GM12878 (cell line): ENCODE measurements around the gene UNC13D. TPM values are rescaled to one million over a fixed set of nuclear protein-coding genes. Genes with fewer than 3 reads are reported as not detected.
A peak's percentile ranks its signal among the peaks of the same experiment; 100 is the strongest.

Experiments used
- ATAC-seq: fragments of 200-7000 bp; cut with Tn5 transposase; 3 replicates; pipeline ENCODE4 v1.9.1; 2020; ENCODE audit warnings: mild to moderate bottlenecking, moderate library complexity
- BruUV-seq: library from RNA; stranded (reverse); fragments of 400-500 nt; replicated peaks from 2 replicates; lab custom pipeline; 2021; lab: Mats Ljungman, UMichigan
- CTCF ChIA-PET: fragments of 300-600 bp; sonication (Branson Sonifier 250); formaldehyde crosslinking; extraction: SDS; loops from one replicate; lab custom pipeline; 2021; ENCODE audit warnings: inconsistent platforms; lab: Yijun Ruan, JAX
- POLR2A ChIA-PET: fragments of 350-600 bp; formaldehyde crosslinking; extraction: SDS; loops from one replicate; lab custom pipeline; 2021; ENCODE audit warnings: inconsistent platforms; lab: Charles Lee
- RAD21 ChIA-PET: fragments of 300-600 bp; sonication (Branson Sonifier 250); formaldehyde crosslinking; loops from one replicate; lab custom pipeline; 2023; ENCODE audit warnings: antibody characterized with exemption; ENCODE audit not compliant: unreplicated experiment; lab: Charles Lee
- SMC1A ChIA-PET: fragments of 300-600 bp; sonication (Branson Sonifier 250); formaldehyde crosslinking; loops from one replicate; lab custom pipeline; 2023; ENCODE audit not compliant: unreplicated experiment, uncharacterized antibody; lab: Charles Lee
- DNase-seq: peaks from one replicate; pipeline ENCODE4 v3.0.0-alpha.2; 2011; ENCODE audit warnings: low read depth, low spot score
- FAIRE-seq: peaks from 3 replicates; lab custom pipeline; 2011; peaks lifted over from hg19 to GRCh38; lab: Jason Lieb, UNC
- H2AFZ ChIP-seq: 2 replicates; pipeline ENCODE4 v1.6.0; 2011; ENCODE audit warnings: low read depth, low read length, control low read depth; ENCODE audit not compliant: control insufficient read depth
- H3K27ac ChIP-seq: 2 replicates; pipeline ENCODE4 v1.5.1; 2011; ENCODE audit warnings: control low read depth; ENCODE audit not compliant: control insufficient read depth, insufficient read depth
- H3K27me3 ChIP-seq, 2 experiments: replicated peaks in 1 of 2; 2 replicates each; pipeline versions ENCODE4 v1.6.0 to v1.6.1; 2011; ENCODE audit warnings: low read length in 1 of 2; ENCODE audit not compliant: control insufficient read depth in 2 of 2, insufficient read depth in 2 of 2
- H3K36me3 ChIP-seq, 2 experiments: 2 replicates each; pipeline ENCODE4 v1.5.1; 2011; ENCODE audit warnings: low read length in 1 of 2; ENCODE audit not compliant: control insufficient read depth in 2 of 2, insufficient read depth in 2 of 2
- H3K4me1 ChIP-seq: 2 replicates; pipeline ENCODE4 v1.6.1; 2011; ENCODE audit warnings: mild to moderate bottlenecking, low read length, moderate library complexity, mixed read lengths; ENCODE audit not compliant: control insufficient read depth, insufficient read depth
- H3K4me2 ChIP-seq: 2 replicates; pipeline ENCODE4 v1.6.0; 2011; ENCODE audit warnings: control low read depth; ENCODE audit not compliant: control insufficient read depth, insufficient read depth
- H3K4me3 ChIP-seq: fragments of 200-600 bp; sonication (generic); 2 replicates; pipeline ENCODE4 v1.5.1; 2016
- H3K79me2 ChIP-seq: 2 replicates; pipeline ENCODE4 v1.6.0; 2011; ENCODE audit warnings: low read length; ENCODE audit not compliant: control insufficient read depth, insufficient read depth
- H3K9ac ChIP-seq: 2 replicates; pipeline ENCODE4 v1.8.0; 2011; ENCODE audit warnings: low read length, control low read depth, mixed read lengths; ENCODE audit not compliant: control insufficient read depth, insufficient read depth
- H3K9me3 ChIP-seq: replicated peaks from 3 replicates; pipeline ENCODE4 v1.5.1; 2011; ENCODE audit warnings: mild to moderate bottlenecking, low read length; ENCODE audit not compliant: control insufficient read depth, insufficient read depth
- H4K20me1 ChIP-seq: 2 replicates; pipeline ENCODE4 v1.6.0; 2011; ENCODE audit not compliant: control insufficient read depth, insufficient read depth
- EED ChIP-seq: sonication (generic); IDR thresholded peaks from 2 replicates; pipeline ENCODE4 v1.6.1; 2016; ENCODE audit warnings: antibody characterized with exemption, low read depth
- GABPA ChIP-seq: IDR thresholded peaks from 2 replicates; pipeline ENCODE4 v1.6.1; 2014; ENCODE audit warnings: antibody characterized with exemption, low read depth, mild to moderate bottlenecking, inconsistent platforms
- GATAD2B ChIP-seq: fragments of 450-650 bp; conservative IDR thresholded peaks from 2 replicates; pipeline ENCODE4 v1.6.1; 2017; ENCODE audit warnings: low read depth, mild to moderate bottlenecking, moderate library complexity
- NR2F1 ChIP-seq: fragments of 450-650 bp; conservative IDR thresholded peaks from 2 replicates; pipeline ENCODE4 v1.6.1; 2017; ENCODE audit warnings: mild to moderate bottlenecking
- SMC3 ChIP-seq: IDR thresholded peaks from 2 replicates; pipeline ENCODE4 v1.6.1; 2011; ENCODE audit warnings: low read length, improper control_type of control experiment, borderline replicate concordance
- ZNF217 ChIP-seq: fragments of 450-650 bp; IDR thresholded peaks from 2 replicates; pipeline ENCODE4 v1.6.1; 2017; ENCODE audit warnings: antibody characterized with exemption, mild to moderate bottlenecking
- WGBS: methylation state at CpG from one replicate; pipeline ENCODE4 v1.1.6; 2016; ENCODE audit warnings: low lambda C conversion rate; ENCODE audit not compliant: insufficient replicate concordance, insufficient coverage; ENCODE audit errors: missing lambda C conversion rate; 5-methylcytosine and 5-hydroxymethylcytosine counted together
- in situ Hi-C: fragments of 300-500 bp; cut with MboI; formaldehyde crosslinking; loops from 9 replicates; pipeline ENCODE4 v1.14.3; 2018; ENCODE audit warnings: mixed read lengths
- intact Hi-C: fragments of 100-400 bp; cut with micrococcal nuclease; formaldehyde crosslinking; loops from one replicate; pipeline ENCODE4 v1.14.2; 2022; ENCODE audit not compliant: unreplicated experiment
- polyA plus RNA-seq, 11 experiments: library from polyadenylated mRNA; depleted of rRNA in 4 of 11; unstranded in 6 of 11; stranded (reverse) in 5 of 11; fragments of >200 nt; fragmentation: Nextera tagmentation in 4 of 11; fragmentation: Illumina TruSeq in 1 of 11; extraction: Ambion mirVana in 4 of 11; extraction: Trizol in 1 of 11; gene quantifications; 1 replicate in 1 of 11; 2 replicates in 10 of 11; pipeline versions ENCODE4 v1.2.1 to v1.2.3, GENCODE V29; 2011 to 2016; ENCODE audit warnings: inconsistent platforms in 2 of 11, missing spikeins in 2 of 11, low read depth in 1 of 11
- total RNA-seq, 4 experiments: library from RNA; depleted of rRNA in 3 of 4; stranded (reverse); fragments of >200 nt in 3 of 4; fragmentation: Illumina TruSeq in 1 of 4; extraction: Trizol in 1 of 4; gene quantifications; 2 replicates each; pipeline versions ENCODE4 v1.2.1 to v1.2.3, GENCODE V29; 2013 to 2021
- TF ChIP-seq, protein P1 (sequence below): IDR thresholded peaks from 2 replicates; pipeline ENCODE4 v1.6.1; 2012; ENCODE audit warnings: improper control_type of control experiment, low read depth, low read length; ENCODE audit not compliant: insufficient replicate concordance
- TF ChIP-seq, protein P2 (sequence below): IDR thresholded peaks from 2 replicates; pipeline ENCODE4 v1.6.1; 2011; ENCODE audit warnings: borderline replicate concordance, low read depth, mild to moderate bottlenecking, moderate library complexity, low read length; ENCODE audit not compliant: insufficient read depth, poor library complexity, severe bottlenecking
- TF ChIP-seq, protein P3 (sequence below): IDR thresholded peaks from 2 replicates; pipeline ENCODE4 v1.6.1; 2011; ENCODE audit warnings: mild to moderate bottlenecking, low read depth, low read length, moderate library complexity; ENCODE audit not compliant: insufficient replicate concordance

UNC13D gene
- total and polyA plus RNA-seq, 10 of the 15 experiments (the other 5 are each of a cell fraction or from before 2014, with no cell fraction given): 0.32 to 63.9 (median 25.2) TPM

DNA sequence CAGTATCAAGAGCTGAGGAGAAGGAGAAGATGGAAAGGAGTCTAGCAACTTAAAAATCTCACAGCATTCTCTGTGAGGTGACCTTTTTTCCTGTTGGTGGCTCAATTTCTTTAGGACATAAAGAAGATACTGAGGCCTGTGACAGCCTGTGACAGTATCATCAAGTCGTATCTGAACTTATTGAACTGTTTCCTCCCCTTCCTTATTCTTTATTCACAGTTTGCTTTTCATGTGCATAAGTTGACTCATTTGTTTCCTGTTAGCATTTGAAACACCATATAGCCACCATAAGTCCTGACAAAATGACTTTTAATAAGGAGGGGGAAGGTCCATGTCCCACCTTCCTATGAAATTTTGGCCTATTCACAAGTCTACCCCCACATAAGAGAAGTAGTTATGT lies 50.7 kb downstream of the UNC13D start (continued):
- TF ChIP-seq NR2F1 (no peak), EED (no peak), GABPA (no peak), GATAD2B (no peak), SMC3 (no peak)
- TF ChIP-seq, protein P1, sequence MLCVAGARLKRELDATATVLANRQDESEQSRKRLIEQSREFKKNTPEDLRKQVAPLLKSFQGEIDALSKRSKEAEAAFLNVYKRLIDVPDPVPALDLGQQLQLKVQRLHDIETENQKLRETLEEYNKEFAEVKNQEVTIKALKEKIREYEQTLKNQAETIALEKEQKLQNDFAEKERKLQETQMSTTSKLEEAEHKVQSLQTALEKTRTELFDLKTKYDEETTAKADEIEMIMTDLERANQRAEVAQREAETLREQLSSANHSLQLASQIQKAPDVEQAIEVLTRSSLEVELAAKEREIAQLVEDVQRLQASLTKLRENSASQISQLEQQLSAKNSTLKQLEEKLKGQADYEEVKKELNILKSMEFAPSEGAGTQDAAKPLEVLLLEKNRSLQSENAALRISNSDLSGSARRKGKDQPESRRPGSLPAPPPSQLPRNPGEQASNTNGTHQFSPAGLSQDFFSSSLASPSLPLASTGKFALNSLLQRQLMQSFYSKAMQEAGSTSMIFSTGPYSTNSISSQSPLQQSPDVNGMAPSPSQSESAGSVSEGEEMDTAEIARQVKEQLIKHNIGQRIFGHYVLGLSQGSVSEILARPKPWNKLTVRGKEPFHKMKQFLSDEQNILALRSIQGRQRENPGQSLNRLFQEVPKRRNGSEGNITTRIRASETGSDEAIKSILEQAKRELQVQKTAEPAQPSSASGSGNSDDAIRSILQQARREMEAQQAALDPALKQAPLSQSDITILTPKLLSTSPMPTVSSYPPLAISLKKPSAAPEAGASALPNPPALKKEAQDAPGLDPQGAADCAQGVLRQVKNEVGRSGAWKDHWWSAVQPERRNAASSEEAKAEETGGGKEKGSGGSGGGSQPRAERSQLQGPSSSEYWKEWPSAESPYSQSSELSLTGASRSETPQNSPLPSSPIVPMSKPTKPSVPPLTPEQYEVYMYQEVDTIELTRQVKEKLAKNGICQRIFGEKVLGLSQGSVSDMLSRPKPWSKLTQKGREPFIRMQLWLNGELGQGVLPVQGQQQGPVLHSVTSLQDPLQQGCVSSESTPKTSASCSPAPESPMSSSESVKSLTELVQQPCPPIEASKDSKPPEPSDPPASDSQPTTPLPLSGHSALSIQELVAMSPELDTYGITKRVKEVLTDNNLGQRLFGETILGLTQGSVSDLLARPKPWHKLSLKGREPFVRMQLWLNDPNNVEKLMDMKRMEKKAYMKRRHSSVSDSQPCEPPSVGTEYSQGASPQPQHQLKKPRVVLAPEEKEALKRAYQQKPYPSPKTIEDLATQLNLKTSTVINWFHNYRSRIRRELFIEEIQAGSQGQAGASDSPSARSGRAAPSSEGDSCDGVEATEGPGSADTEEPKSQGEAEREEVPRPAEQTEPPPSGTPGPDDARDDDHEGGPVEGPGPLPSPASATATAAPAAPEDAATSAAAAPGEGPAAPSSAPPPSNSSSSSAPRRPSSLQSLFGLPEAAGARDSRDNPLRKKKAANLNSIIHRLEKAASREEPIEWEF: no peak

DNA sequence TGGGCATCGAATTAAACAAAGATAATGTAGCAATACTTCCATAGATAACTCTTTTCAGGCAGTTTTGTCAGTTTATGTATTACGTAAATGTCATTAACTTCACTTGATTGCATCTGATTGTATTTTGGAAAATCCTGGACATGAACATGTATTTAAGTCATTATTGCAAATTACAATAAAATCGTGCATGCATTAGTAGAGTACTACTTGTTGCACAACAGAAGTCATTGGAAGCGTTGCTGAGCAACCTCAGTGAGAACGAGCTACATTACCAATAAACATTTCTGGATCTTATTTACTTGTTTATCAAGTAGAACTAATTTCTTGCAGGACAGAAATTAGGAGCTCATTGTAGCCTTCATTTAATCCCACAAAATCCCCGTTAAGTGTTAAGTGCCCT lies 53.0 kb downstream of the UNC13D start:
- H2AFZ ChIP-seq: no peak overlapping the region
- ATAC-seq (no peak), DNase-seq (no peak), FAIRE-seq (no peak)
- SMC1A ChIA-PET: interaction anchor here (1.0 to 1.7 kb wide), 6 partner anchors 8 to 42 kb away, joined by 3 to 10 read pairs (median 4); no protein-coding TSS in a partner anchor
- no TSS peak for BruUV-seq
- H3K27ac ChIP-seq: no peak overlapping the region
- H3K27me3 ChIP-seq: no peaks in the 10 kb centered on the region
- H3K9ac ChIP-seq: no peak overlapping the region
- H3K79me2 ChIP-seq: peaks cover 42% of the 10 kb centered on the region
- intact Hi-C loops: no loop called here
- CTCF ChIA-PET: interaction anchor here (0.8 to 3.2 kb wide), 11 partner anchors 8 to 105 kb away, joined by 3 to 20 read pairs (median 4); partner anchors contain the start of gene TRIM65
- POLR2A ChIA-PET: interaction anchor here (1.3 to 1.9 kb wide), 4 partner anchors 13 to 64 kb away, joined by 3 to 4 read pairs (median 4); partner anchors contain the start of gene WBP2
- H3K4me1 ChIP-seq: peaks cover 5% of the 10 kb centered on the region; the same call in 1 of the 2 replicates
- H3K9me3 ChIP-seq: no peaks in the 10 kb centered on the region
- WGBS: 94% methylated on average over 6 of the region's 6 CpGs
- TF ChIP-seq, protein P2, sequence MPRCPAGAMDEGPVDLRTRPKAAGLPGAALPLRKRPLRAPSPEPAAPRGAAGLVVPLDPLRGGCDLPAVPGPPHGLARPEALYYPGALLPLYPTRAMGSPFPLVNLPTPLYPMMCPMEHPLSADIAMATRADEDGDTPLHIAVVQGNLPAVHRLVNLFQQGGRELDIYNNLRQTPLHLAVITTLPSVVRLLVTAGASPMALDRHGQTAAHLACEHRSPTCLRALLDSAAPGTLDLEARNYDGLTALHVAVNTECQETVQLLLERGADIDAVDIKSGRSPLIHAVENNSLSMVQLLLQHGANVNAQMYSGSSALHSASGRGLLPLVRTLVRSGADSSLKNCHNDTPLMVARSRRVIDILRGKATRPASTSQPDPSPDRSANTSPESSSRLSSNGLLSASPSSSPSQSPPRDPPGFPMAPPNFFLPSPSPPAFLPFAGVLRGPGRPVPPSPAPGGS: peak; percentile 89
- TF ChIP-seq, protein P3, sequence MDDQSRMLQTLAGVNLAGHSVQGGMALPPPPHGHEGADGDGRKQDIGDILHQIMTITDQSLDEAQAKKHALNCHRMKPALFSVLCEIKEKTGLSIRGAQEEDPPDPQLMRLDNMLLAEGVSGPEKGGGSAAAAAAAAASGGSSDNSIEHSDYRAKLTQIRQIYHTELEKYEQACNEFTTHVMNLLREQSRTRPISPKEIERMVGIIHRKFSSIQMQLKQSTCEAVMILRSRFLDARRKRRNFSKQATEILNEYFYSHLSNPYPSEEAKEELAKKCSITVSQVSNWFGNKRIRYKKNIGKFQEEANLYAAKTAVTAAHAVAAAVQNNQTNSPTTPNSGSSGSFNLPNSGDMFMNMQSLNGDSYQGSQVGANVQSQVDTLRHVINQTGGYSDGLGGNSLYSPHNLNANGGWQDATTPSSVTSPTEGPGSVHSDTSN: peak; percentile 23
- no peak for TF ChIP-seq ZNF217
- H3K4me2 ChIP-seq: no peak overlapping the region
- no peak overlapping the region for H3K4me3 ChIP-seq
- H4K20me1 ChIP-seq: no peaks in the 10 kb centered on the region
- peaks cover 0 to 18% of the 10 kb centered on the region in 2 experiments; a peak in 3 of 4 replicates for H3K36me3 ChIP-seq
- in situ Hi-C loops: no loop called here
- RAD21 ChIA-PET: interaction anchor here (1.7 kb wide), 1 partner anchor 8 kb away, joined by 6 read pairs; no protein-coding TSS in a partner anchor
